MCF 10A (cell line): ENCODE data around the gene RNF25. TPM values are rescaled to one million over a fixed set of nuclear protein-coding genes. Genes with fewer than 3 reads are reported as not detected.

Source experiments
- BruUV-seq: library from RNA; stranded (reverse); fragments of 400-500 nt; replicated peaks from 2 replicates; lab custom pipeline; 2021; lab: Mats Ljungman, UMichigan
- CTCF ChIA-PET: fragments of 300-600 bp; sonication (Branson Sonifier 250); formaldehyde crosslinking; extraction: SDS; loops from one replicate; lab custom pipeline; 2021; ENCODE audit warnings: antibody characterized with exemption, inconsistent platforms; lab: Yijun Ruan, JAX
- POLR2A ChIA-PET: fragments of 300-600, 350-650 bp; sonication (Branson Sonifier 250); formaldehyde crosslinking; extraction: SDS; loops from one replicate; lab custom pipeline; 2020; ENCODE audit warnings: antibody characterized with exemption, inconsistent platforms; lab: Yijun Ruan, JAX
- DNase-seq: peaks from one replicate; pipeline ENCODE4 v3.0.0-alpha.2; 2018; ENCODE audit not compliant: unreplicated experiment
- H3K27ac Mint-ChIP-seq: one replicate; pipeline ENCODE4 v1.8.0; 2022; ENCODE audit warnings: mild to moderate bottlenecking, low read depth, mixed read lengths; ENCODE audit not compliant: unreplicated experiment
- H3K27me3 Mint-ChIP-seq: one replicate; pipeline ENCODE4 v1.8.0; 2022; ENCODE audit warnings: mixed read lengths; ENCODE audit not compliant: insufficient read depth, unreplicated experiment
- H3K36me3 Mint-ChIP-seq: one replicate; pipeline ENCODE4 v1.8.0; 2022; ENCODE audit warnings: mild to moderate bottlenecking, moderate library complexity, mixed read lengths; ENCODE audit not compliant: insufficient read depth, unreplicated experiment
- H3K4me1 Mint-ChIP-seq: one replicate; pipeline ENCODE4 v1.8.0; 2022; ENCODE audit warnings: mixed read lengths; ENCODE audit not compliant: insufficient read depth, unreplicated experiment
- H3K4me3 Mint-ChIP-seq: one replicate; pipeline ENCODE4 v1.8.0; 2022; ENCODE audit warnings: mild to moderate bottlenecking, moderate library complexity, mixed read lengths; ENCODE audit not compliant: unreplicated experiment
- H3K9me3 Mint-ChIP-seq: one replicate; pipeline ENCODE4 v1.8.0; 2022; ENCODE audit warnings: mixed read lengths; ENCODE audit not compliant: unreplicated experiment
- CTCF ChIP-seq: fragments of 200-600 bp; IDR thresholded peaks from one replicate; pipeline ENCODE4 v1.8.0; 2022; ENCODE audit warnings: antibody characterized with exemption, mild to moderate bottlenecking; ENCODE audit not compliant: unreplicated experiment
- intact Hi-C: fragments of 100-400 bp; cut with micrococcal nuclease; formaldehyde crosslinking; loops from 2 replicates; pipeline ENCODE4 v1.14.1; 2022
- total RNA-seq: library from RNA; stranded (reverse); gene quantifications from 2 replicates; pipeline ENCODE4 v1.2.3, GENCODE V29; 2022

Gene RNF25
- total RNA-seq, 1 experiment from 2014 or later, result 60.8 TPM

- intact Hi-C loops, result loop anchor here (1.0 kb wide), 1 partner anchor 211 kb away; no protein-coding TSS in a partner anchor
- H3K9me3 Mint-ChIP-seq, result no peaks in the 10 kb centered on the region
- DNase-seq, result peak; percentile 31
- H3K4me1 Mint-ChIP-seq, result no peaks in the 10 kb centered on the region
- no peak overlapping the region for H3K27ac Mint-ChIP-seq
- no peak overlapping the region for H3K4me3 Mint-ChIP-seq
- no peaks in the 10 kb centered on the region for H3K27me3 Mint-ChIP-seq
- ChIA-PET POLR2A (interaction anchor here (3.0 kb wide), 1 partner anchor 11 kb away, joined by 11 read pairs; the partner anchor contains the start of gene PLCD4), CTCF (interaction anchor here (0.5 to 1.5 kb wide), 4 partner anchors 11 to 172 kb away, joined by 3 to 6 read pairs (median 4); partner anchors contain the start of gene PLCD4)
- H3K36me3 Mint-ChIP-seq, result no peaks in the 10 kb centered on the region
- no TSS peak for BruUV-seq
- no peak for TF ChIP-seq CTCF
Measured at GRCh38 chr2:218618102-218618860, 53.5 kb downstream of the RNF25 start.

GRCh38 chr2:218615868-218616315 is 55.9 kb downstream of the RNF25 start:
- ChIA-PET CTCF (interaction anchor here (0.6 kb wide), 1 partner anchor 19 kb away, joined by 5 read pairs; no protein-coding TSS in a partner anchor), POLR2A (interaction anchor here (1.3 kb wide), 1 partner anchor 114 kb away, joined by 3 read pairs; no protein-coding TSS in a partner anchor)
- H3K36me3 Mint-ChIP-seq, result no peaks in the 10 kb centered on the region
- intact Hi-C loops, result no loop called here
- no peak for DNase-seq
- TF ChIP-seq CTCF, result no peak
- no peaks in the 10 kb centered on the region for H3K9me3 Mint-ChIP-seq
- H3K4me3 Mint-ChIP-seq, result no peak overlapping the region
- H3K4me1 Mint-ChIP-seq, result no peaks in the 10 kb centered on the region
- no TSS peak for BruUV-seq
- no peak overlapping the region for H3K27ac Mint-ChIP-seq
- H3K27me3 Mint-ChIP-seq, result no peaks in the 10 kb centered on the region

Other genes with a start within 250 kb of the RNF25 start
- 11.6 and 16.4 TPM in 2 replicates for gene USP37, start 103.7 kb downstream of the RNF25 start, total RNA-seq
- 64.9 and 66.1 TPM in 2 replicates for gene CNOT9, start 103.2 kb downstream of the RNF25 start, total RNA-seq
- gene PLCD4, start 64.1 kb downstream of the RNF25 start, total RNA-seq, result 0.40 and 0.86 TPM in 2 replicates
- 33.7 and 37.8 TPM in 2 replicates for gene ZNF142, start 12.4 kb downstream of the RNF25 start, total RNA-seq
- 71.1 and 96.0 TPM in 2 replicates for gene BCS1L, start 12.3 kb downstream of the RNF25 start, total RNA-seq
- 20.7 and 35.1 TPM in 2 replicates for gene STK36, start 84 bp upstream of the RNF25 start, total RNA-seq
- 33.6 and 38.2 TPM in 2 replicates for gene TTLL4, start 38.8 kb upstream of the RNF25 start, total RNA-seq
- 0.12 TPM in 1 of 2 replicates, not detected in the other for gene CYP27A1, start 110.1 kb upstream of the RNF25 start, total RNA-seq
- not detected in 2 replicates for gene PRKAG3, start 159.8 kb upstream of the RNF25 start, total RNA-seq
- gene WNT6, start 187.8 kb upstream of the RNF25 start, total RNA-seq, result not detected in 2 replicates
- gene WNT10A, start 208.8 kb upstream of the RNF25 start, total RNA-seq, result 0.44 TPM in 1 of 2 replicates, not detected in the other